Colonic mucosa (tissue), 4 donors: ENCODE results near the gene FGF2. TPM values are rescaled to one million over a fixed set of nuclear protein-coding genes. Genes with fewer than 3 reads are reported as not detected.
"Not testable (repeated sequence)": the region's sequence is repeated elsewhere in the genome, so short reads cannot be mapped to it uniquely, and the experiment has no call there.

Experiments used
- DNase-seq: peaks from one replicate; pipeline ENCODE4 v3.0.0-alpha.2; 2020
- H3K27ac ChIP-seq: fragments of 200-600 bp; one replicate; pipeline ENCODE4 v1.8.0; 2021
- H3K27me3 ChIP-seq: fragments of 200-600 bp; one replicate; pipeline ENCODE4 v1.8.0; 2021
- H3K36me3 ChIP-seq: fragments of 200-600 bp; one replicate; pipeline ENCODE4 v1.8.0; 2021
- H3K4me1 ChIP-seq: fragments of 200-600 bp; one replicate; pipeline ENCODE4 v1.8.0; 2021; ENCODE audit warnings: mild to moderate bottlenecking
- H3K4me3 ChIP-seq: fragments of 200-600 bp; one replicate; pipeline ENCODE4 v1.8.0; 2021
- H3K9ac ChIP-seq, 2 donors: one replicate each; pipeline ENCODE4 v1.7.0; 2013; ENCODE audit warnings: control low read depth in 2 of 2, low read depth in 2 of 2, low read length in 2 of 2
- H3K9me3 ChIP-seq: fragments of 200-600 bp; one replicate; pipeline ENCODE4 v1.8.0; 2021
- intact Hi-C: fragments of 100-400 bp; cut with DNase I; formaldehyde crosslinking; loops from one replicate; pipeline ENCODE4 v1.14.1; 2022
- total RNA-seq, 2 donors: library from RNA; stranded (reverse); fragmentation: NEBNext Ultra II Directional in 1 of 2; extraction: Animal tissue kit (Norgen Biotek cat#: 25700) in 1 of 2; gene quantifications; one replicate each; pipeline ENCODE4 v1.2.1, GENCODE V29; 2021
- TF ChIP-seq, protein P1 (sequence below): fragments of 200-600 bp; IDR thresholded peaks from one replicate; pipeline ENCODE4 v1.8.0; 2022; ENCODE audit warnings: antibody characterized with exemption, mild to moderate bottlenecking
- donor health status: healthy.
- donor health status: DM: no; HTN: no; CAD: no.
- donor health status: DM: no; HTN: no; CAD: no.

FGF2 gene
- total RNA-seq, 2 donors from 2014 or later: 0.94 to 5.0 TPM

DNA sequence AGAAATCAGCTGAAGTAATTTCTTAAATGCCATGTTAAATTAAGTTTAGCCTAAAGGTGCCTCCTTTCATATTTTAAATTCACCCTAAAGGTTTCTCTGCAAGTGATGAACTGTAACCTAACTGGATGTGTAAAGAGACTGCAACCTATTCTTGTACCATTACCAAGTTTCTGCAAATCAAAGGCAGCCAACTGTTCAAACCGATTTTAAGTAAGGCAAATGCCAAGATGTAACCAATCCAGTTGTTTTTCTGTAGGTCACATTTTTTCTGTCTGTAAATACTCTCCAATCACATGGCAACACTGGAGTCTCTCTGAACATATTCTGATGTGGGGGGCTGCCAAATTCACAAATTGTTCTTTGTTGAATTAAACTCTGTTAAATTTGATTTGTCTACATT is 42.4 kb upstream of the FGF2 start:
- Histone ChIP-seq H3K4me3 (no peak overlapping the region), H3K36me3 (no peaks in the 10 kb centered on the region), H3K4me1 (peaks cover 4% of the 10 kb centered on the region), H3K9me3 (no peaks in the 10 kb centered on the region), H3K9ac (no peak overlapping the region), H3K27me3 (no peaks in the 10 kb centered on the region), H3K27ac (no peak overlapping the region)
- no peak for DNase-seq
- TF ChIP-seq, protein P1, sequence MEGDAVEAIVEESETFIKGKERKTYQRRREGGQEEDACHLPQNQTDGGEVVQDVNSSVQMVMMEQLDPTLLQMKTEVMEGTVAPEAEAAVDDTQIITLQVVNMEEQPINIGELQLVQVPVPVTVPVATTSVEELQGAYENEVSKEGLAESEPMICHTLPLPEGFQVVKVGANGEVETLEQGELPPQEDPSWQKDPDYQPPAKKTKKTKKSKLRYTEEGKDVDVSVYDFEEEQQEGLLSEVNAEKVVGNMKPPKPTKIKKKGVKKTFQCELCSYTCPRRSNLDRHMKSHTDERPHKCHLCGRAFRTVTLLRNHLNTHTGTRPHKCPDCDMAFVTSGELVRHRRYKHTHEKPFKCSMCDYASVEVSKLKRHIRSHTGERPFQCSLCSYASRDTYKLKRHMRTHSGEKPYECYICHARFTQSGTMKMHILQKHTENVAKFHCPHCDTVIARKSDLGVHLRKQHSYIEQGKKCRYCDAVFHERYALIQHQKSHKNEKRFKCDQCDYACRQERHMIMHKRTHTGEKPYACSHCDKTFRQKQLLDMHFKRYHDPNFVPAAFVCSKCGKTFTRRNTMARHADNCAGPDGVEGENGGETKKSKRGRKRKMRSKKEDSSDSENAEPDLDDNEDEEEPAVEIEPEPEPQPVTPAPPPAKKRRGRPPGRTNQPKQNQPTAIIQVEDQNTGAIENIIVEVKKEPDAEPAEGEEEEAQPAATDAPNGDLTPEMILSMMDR: no peak
- intact Hi-C loops: no loop called here

- Histone ChIP-seq H3K27ac (no peak overlapping the region), H3K9me3 (no peaks in the 10 kb centered on the region), H3K4me1 (peaks cover 4% of the 10 kb centered on the region), H3K4me3 (no peak overlapping the region), H3K36me3 (no peaks in the 10 kb centered on the region), H3K9ac (no peak overlapping the region), H3K27me3 (no peaks in the 10 kb centered on the region)
- TF ChIP-seq, protein P1: no peak
- intact Hi-C loops: no loop called here
- DNase-seq: no peak
These were observed 41.5 kb upstream of the FGF2 start for GRCh38 chr4:122785099-122785498.

DNA sequence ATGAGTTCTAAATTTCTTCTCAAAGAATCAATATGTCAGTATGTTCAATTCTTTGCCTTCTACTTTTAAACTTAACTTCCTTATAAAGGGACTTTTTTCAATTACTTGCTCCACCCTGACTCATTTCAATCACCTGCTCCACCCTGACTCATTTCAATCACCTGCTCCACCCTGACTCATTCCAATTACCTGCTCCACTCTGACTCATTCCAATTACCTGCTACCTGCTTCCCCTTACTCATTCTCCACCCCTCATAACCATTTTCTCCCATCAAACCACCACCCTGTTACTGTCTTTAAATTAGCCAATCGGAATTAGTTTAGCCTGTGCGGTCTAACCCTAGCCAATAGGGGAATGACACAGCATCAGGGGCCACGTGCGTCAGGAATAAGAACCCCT is 40.3 kb upstream of the FGF2 start:
- H3K9me3 ChIP-seq, DNase-seq, H3K36me3 ChIP-seq, H3K4me1 ChIP-seq, H3K27me3 ChIP-seq, H3K9ac ChIP-seq, H3K4me3 ChIP-seq, intact Hi-C loops: not testable (repeated sequence)
- H3K27ac ChIP-seq: peak overlapping the region; percentile 20

DNA sequence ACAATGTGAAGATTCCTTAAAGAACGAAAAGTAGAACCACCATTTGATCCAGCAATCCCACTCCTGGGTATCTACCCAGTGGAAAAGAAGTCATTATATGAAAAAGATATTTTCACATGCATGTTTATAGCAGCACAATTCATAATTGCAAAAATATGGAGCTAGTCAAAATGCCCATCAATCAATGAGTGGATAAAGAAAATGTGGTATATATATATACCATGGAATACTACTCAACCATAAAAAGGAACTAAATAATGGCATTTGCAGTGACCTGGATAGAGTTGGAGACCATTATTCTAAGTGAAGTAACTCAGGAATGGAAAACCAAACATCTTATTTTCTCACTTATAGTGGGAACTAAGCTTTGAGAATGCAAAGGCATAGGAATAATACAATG is 39.7 kb upstream of the FGF2 start:
- DNase-seq, H3K9me3 ChIP-seq, H3K36me3 ChIP-seq, intact Hi-C loops, H3K27me3 ChIP-seq, H3K4me3 ChIP-seq, H3K4me1 ChIP-seq, H3K9ac ChIP-seq, H3K27ac ChIP-seq: not testable (repeated sequence)

DNA sequence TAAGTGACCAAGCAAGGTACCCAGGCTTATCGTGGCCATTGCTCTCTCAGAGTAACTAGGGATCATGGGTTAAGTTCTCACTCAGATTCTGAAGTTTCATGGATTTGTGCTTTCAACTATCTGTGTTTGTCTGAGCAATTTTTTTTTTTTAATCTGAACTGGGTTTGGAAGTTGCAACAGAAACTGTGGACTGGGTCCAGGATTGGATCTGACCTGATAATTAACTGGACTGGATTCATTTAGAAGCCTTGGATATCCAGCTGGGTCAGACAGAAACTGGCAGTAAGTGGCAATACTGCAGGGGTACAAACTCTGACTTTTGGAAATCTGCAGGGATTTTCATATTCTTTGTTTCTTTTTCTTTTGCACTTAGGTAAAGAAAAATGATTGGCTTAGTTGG is 38.7 kb upstream of the FGF2 start:
- Histone ChIP-seq H3K27me3 (no peaks in the 10 kb centered on the region), H3K9ac (no peak overlapping the region)

DNA sequence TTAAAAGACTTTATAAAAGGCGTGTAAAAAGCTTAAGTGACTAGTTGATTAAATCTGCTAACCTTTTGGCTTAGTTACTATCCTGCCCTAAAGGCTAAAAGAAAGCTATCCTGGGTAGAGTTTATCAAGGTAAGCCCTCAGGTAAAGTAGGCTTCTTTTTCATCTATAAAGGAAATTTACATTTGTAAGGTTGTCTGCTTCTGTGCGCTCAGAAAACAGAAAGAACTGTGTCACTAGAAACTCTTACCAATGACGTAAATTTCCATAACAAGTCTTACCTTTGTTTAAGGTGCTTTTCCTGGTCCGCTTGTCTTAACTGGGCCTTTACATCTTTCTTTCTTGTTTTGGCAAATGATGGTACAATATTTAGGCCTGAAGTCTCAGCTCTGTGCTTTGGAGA is 37.7 kb upstream of the FGF2 start:
- no peak overlapping the region for H3K4me3 ChIP-seq
- H3K4me1 ChIP-seq: no peaks in the 10 kb centered on the region
- H3K27ac ChIP-seq: no peak overlapping the region
- no peaks in the 10 kb centered on the region for H3K9me3 ChIP-seq
- TF ChIP-seq, protein P1: no peak
- no peak for DNase-seq
- no peak overlapping the region for H3K9ac ChIP-seq
- intact Hi-C loops: no loop called here
- H3K36me3 ChIP-seq: no peaks in the 10 kb centered on the region
- H3K27me3 ChIP-seq: no peaks in the 10 kb centered on the region

More for the DNA sequence above, 38.7 kb upstream of the FGF2 start:
- intact Hi-C loops: no loop called here
- TF ChIP-seq, protein P1: no peak
- Histone ChIP-seq H3K4me3 (no peak overlapping the region), H3K4me1 (peaks cover 4% of the 10 kb centered on the region), H3K36me3 (no peaks in the 10 kb centered on the region), H3K9me3 (no peaks in the 10 kb centered on the region), H3K27ac (no peak overlapping the region)
- no peak for DNase-seq

DNA sequence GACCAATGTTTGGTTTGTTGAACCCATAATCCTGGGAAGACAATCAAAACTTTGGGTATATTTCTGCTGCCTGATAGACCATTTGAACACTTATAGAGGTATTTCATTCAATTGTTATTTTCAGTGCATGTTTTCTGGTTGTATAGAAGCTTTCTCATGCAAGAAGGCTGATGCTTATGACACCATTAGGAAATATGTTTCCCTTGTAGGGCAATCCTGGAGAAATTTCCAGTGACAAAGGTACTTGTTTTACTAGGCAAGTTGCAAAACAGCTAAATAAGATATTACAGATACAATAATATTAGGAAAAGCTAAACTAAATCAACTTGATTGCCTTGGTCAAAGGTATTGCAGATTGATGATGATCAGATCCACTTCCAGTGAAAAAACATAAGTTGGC is 32.8 kb upstream of the FGF2 start:
- H3K9ac ChIP-seq: no peak overlapping the region
- no peaks in the 10 kb centered on the region for H3K4me1 ChIP-seq
- H3K36me3 ChIP-seq: no peaks in the 10 kb centered on the region
- TF ChIP-seq, protein P1: no peak
- no peak overlapping the region for H3K4me3 ChIP-seq
- no peak for DNase-seq
- no peaks in the 10 kb centered on the region for H3K9me3 ChIP-seq
- no peaks in the 10 kb centered on the region for H3K27me3 ChIP-seq
- H3K27ac ChIP-seq: no peak overlapping the region
- intact Hi-C loops: no loop called here
